Measurements from ENCODE around the gene APLP2. TPM values are rescaled to one million over a fixed set of nuclear protein-coding genes. Genes with fewer than 3 reads are reported as not detected.

Gene APLP2
- 184 and 210 TPM in 2 replicates for total RNA-seq

DNA sequence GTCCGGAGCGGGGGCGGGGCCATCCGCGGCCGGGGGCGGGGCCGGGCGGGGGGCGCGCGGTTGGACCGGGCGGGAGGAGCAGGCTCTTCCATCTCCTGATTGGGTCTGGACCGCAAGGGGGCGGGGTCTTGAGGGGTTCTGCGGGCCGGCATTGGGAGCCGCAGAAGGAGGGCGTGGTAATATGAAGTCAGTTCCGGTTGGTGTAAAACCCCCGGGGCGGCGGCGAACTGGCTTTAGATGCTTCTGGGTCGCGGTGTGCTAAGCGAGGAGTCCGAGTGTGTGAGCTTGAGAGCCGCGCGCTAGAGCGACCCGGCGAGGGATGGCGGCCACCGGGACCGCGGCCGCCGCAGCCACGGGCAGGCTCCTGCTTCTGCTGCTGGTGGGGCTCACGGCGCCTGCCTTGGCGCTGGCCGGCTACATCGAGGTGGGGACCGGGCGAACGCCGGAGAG lies at the start of gene APLP2:
APLP2 (plus strand) TSS at position 236 of the 450 bp plus-strand sequence; CDS start at position 320, 84 bp downstream.

DNA sequence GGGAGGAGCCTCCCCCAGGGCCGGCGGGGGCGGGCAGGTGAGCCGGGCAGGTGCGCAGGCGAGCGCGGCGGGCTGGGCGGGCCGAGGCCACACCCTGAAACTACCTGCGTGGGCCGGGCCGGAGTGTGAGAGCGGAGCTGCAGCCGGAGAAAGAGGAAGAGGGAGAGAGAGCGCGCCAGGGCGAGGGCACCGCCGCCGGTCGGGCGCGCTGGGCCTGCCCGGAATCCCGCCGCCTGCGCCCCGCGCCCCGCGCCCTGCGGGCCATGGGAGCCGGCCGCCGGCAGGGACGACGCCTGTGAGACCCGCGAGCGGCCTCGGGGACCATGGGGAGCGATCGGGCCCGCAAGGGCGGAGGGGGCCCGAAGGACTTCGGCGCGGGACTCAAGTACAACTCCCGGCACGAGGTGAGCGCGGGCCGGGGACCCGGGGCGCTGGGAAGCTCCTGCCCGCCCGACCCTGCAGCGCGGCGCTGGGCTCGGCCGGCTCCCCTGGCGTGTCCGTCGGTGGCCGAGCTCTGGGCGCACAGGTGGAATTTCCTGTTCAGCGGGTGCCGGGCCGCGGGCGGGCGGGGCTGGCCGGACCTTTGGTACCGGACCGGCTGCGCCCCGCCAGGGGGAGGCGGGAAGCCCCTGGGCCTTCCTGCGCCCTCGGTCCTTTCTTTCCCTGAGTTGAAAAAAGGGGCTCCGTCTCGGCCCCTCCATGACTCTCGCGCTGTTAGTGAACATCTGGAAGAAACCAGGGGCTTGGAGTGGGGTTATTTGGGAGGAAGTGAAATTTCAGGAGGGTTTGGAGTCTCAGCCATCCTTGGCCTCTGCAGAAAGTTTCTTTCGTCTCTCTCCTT lies 90.2 kb downstream of the APLP2 start, which contains the start of gene ST14:
ST14 (plus strand) TSS at position 126 of the 841 bp plus-strand sequence; CDS start at position 324, 198 bp downstream.

Other genes starting within 250 kb of the APLP2 start
- gene NFRKB, start 174.3 kb upstream of the APLP2 start, total RNA-seq: 16.8 and 17.8 TPM in 2 replicates
- gene PRDM10, start 67.1 kb upstream of the APLP2 start, total RNA-seq: 4.6 and 5.9 TPM in 2 replicates
- gene ST14, start 89.9 kb downstream of the APLP2 start, total RNA-seq: under 0.01 and 0.17 TPM in 2 replicates
- 6.7 and 9.1 TPM in 2 replicates for gene ZBTB44, start 245.0 kb downstream of the APLP2 start, total RNA-seq